Stimulated activated CD4-positive, alpha-beta T cell treated with anti-CD3 and anti-CD28 coated beads, Interleukin-1b, Interleukin-23, amount 100 ng/mL, for 4 hours (primary cell): ENCODE measurements around the gene FXYD4.
A peak's percentile ranks its signal among the peaks of the same experiment; 100 is the strongest.
"Not testable (repeated sequence)": the region's sequence is repeated elsewhere in the genome, so short reads cannot be mapped to it uniquely, and the experiment has no call there.

Source experiments
- DNase-seq, 2 donors: peaks; one replicate each; pipeline ENCODE4 v3.0.0-alpha.2; 2020; ENCODE audit warnings: low read depth in 2 of 2

Gene FXYD4

GRCh38 chr10:43371418-43371817, at the start of gene FXYD4:
Gene FXYD4 (plus strand): TSS chr10:43371636. CDS start chr10:43373747, 2,111 bp downstream.
- no peak for DNase-seq

- DNase-seq = no peak
Measured at GRCh38 chr10:43322331-43322730, 49.1 kb upstream of the FXYD4 start.

GRCh38 chr10:43322769-43323168, 48.7 kb upstream of the FXYD4 start:
- peak; percentile 61 to 75 for DNase-seq

GRCh38 chr10:43323245-43323644, 48.2 kb upstream of the FXYD4 start:
- DNase-seq = no peak

- DNase-seq = no peak
Measured at GRCh38 chr10:43324876-43325275, 46.6 kb upstream of the FXYD4 start.

GRCh38 chr10:43327171-43327570, 44.3 kb upstream of the FXYD4 start:
- no peak for DNase-seq

- DNase-seq = no peak
Measured at GRCh38 chr10:43327986-43328385, 43.5 kb upstream of the FXYD4 start.

- DNase-seq = not testable (repeated sequence)
Measured at GRCh38 chr10:43328810-43329209, 42.6 kb upstream of the FXYD4 start.

- DNase-seq = not testable (repeated sequence)
Measured at GRCh38 chr10:43329246-43329885, 42.1 kb upstream of the FXYD4 start.

- DNase-seq = not testable (repeated sequence)
Measured at GRCh38 chr10:43330049-43330823, 41.2 kb upstream of the FXYD4 start.

GRCh38 chr10:43330824-43331127, 40.7 kb upstream of the FXYD4 start:
- not testable (repeated sequence) for DNase-seq

- no peak for DNase-seq
Measured at GRCh38 chr10:43333653-43334052, 37.8 kb upstream of the FXYD4 start.

- DNase-seq = no peak
Measured at GRCh38 chr10:43336061-43336460, 35.4 kb upstream of the FXYD4 start.

GRCh38 chr10:43336641-43337318, 34.7 kb upstream of the FXYD4 start:
- DNase-seq = no peak

GRCh38 chr10:43337536-43337935, 33.9 kb upstream of the FXYD4 start:
- DNase-seq = not testable (repeated sequence)

- DNase-seq = no peak
Measured at GRCh38 chr10:43338117-43338516, 33.3 kb upstream of the FXYD4 start.

- no peak for DNase-seq
Measured at GRCh38 chr10:43339136-43339535, 32.3 kb upstream of the FXYD4 start.

GRCh38 chr10:43340101-43340500, 31.3 kb upstream of the FXYD4 start:
- DNase-seq = no peak

- no peak for DNase-seq
Measured at GRCh38 chr10:43340619-43341018, 30.8 kb upstream of the FXYD4 start.

GRCh38 chr10:43341450-43341849, 30.0 kb upstream of the FXYD4 start:
- DNase-seq = no peak

- no peak for DNase-seq
Measured at GRCh38 chr10:43342279-43343125, 28.9 kb upstream of the FXYD4 start.

GRCh38 chr10:43343126-43343525, 28.3 kb upstream of the FXYD4 start:
- DNase-seq = no peak
